ENCODE data around the gene MPND. TPM values are rescaled to one million over a fixed set of nuclear protein-coding genes. Genes with fewer than 3 reads are reported as not detected.

Gene MPND
- total and polyA plus RNA-seq, 2 of the 13 experiments (the other 11 are each of a cell fraction or from before 2014, with no cell fraction given): 10.8 to 15.8 TPM

- TF ChIP-seq ZEB1 (IDR thresholded peaks at IDR 0.05; ENCODE audit: insufficient replicate concordance, low read depth) (no peak), HNF4G (IDR thresholded peaks at IDR 0.05; ENCODE audit: borderline replicate concordance, low read depth, low read length) (no peak), HNF4G (CRISPR knock-in tag; IDR thresholded peaks at IDR 0.05; ENCODE audit: borderline replicate concordance, low read depth) (no peak), HIVEP1 (CRISPR knock-in tag; IDR thresholded peaks at IDR 0.05) (no peak), U2AF2 (IDR thresholded peaks at IDR 0.05; ENCODE audit: low read depth, low read length) (no peak), TFE3 (CRISPR knock-in tag; IDR thresholded peaks at IDR 0.05) (no peak), ZNF776 (CRISPR knock-in tag; IDR thresholded peaks at IDR 0.05) (no peak), ZNF142 (CRISPR knock-in tag; IDR thresholded peaks at IDR 0.05) (no peak), EEA1 (CRISPR knock-in tag; IDR thresholded peaks at IDR 0.05; ENCODE audit: borderline replicate concordance) (no peak), PCBP1 (IDR thresholded peaks at IDR 0.05; ENCODE audit: borderline replicate concordance, low read depth, low read length) (no peak), ZBTB42 (CRISPR knock-in tag; IDR thresholded peaks at IDR 0.05) (no peak)
- ChIA-PET POLR2A (interaction anchor here (0.8 kb wide), 1 partner anchor 25 kb away, joined by 3 read pairs; no protein-coding TSS in a partner anchor), CTCF (ENCODE audit: low intra/inter-chr PET ratio, low total read pairs) (no interaction called here)
- FAIRE-seq: no peak
- H3K27ac ChIP-seq (ENCODE audit: extremely low read length, insufficient read depth, low read length): no peak overlapping the region
- BruUV-seq (replicated peaks): no TSS peak
- no peaks in the 10 kb centered on the region for H3K79me2 ChIP-seq (ENCODE audit: insufficient read depth, low read length)
- H3K9me3 ChIP-seq (ENCODE audit: low read length): no peaks in the 10 kb centered on the region
- H3K36me3 ChIP-seq (replicated peaks in 1 of 2; ENCODE audit: control insufficient read depth in 1 of 2, insufficient read depth in 2 of 2, low read length in 2 of 2): no peaks in the 10 kb centered on the region
- no peaks in the 10 kb centered on the region for H4K20me1 ChIP-seq (ENCODE audit: insufficient read depth, low read length)
- H2AFZ ChIP-seq (ENCODE audit: low read length): no peak overlapping the region
- H3K4me1 ChIP-seq (ENCODE audit: insufficient read depth, low read length): peaks cover 15% of the 10 kb centered on the region
- H3K4me3 ChIP-seq (replicated peaks in 1 of 3; ENCODE audit: insufficient read depth in 1 of 3, low read depth in 2 of 3, low read length in 3 of 3): no peak overlapping the region
- H3K9ac ChIP-seq (ENCODE audit: insufficient read depth, low read depth, low read length): no peak overlapping the region
- 0 out of 5 replicates have a peak, but pooled peaks cover 0 to 1% of the 10 kb centered on the region in 2 experiments for H3K27me3 ChIP-seq (ENCODE audit: control insufficient read depth in 1 of 2, insufficient read depth in 2 of 2, low read length in 2 of 2)
- no peak overlapping the region; the same call in 1 of the 2 replicates for H3K4me2 ChIP-seq (ENCODE audit: low read depth, low read length)
- ATAC-seq: no peak
- no peak for DNase-seq (ENCODE audit: low spot score)
- intact Hi-C loops (cut with micrococcal nuclease; ENCODE audit: unreplicated experiment): no loop called here
- in situ Hi-C loops (cut with HindIII; ENCODE audit: extremely low pct_ligation_motif_present, low pct_unique_long_range_greater_than_20kb): no loop called here
- WGBS (ENCODE audit: low lambda C conversion rate): 46% methylated on average over 7 of the region's 9 CpGs
Measured at GRCh38 chr19:4316956-4317355, 26.4 kb upstream of the MPND start.

Measured in HepG2 (cell line).